Thoracic aorta (tissue), 2 donors: ENCODE measurements around the gene SETDB1. TPM values are rescaled to one million over a fixed set of nuclear protein-coding genes. Genes with fewer than 3 reads are reported as not detected.

Experiments
- ATAC-seq: fragments of 150-250 bp; one replicate; pipeline ENCODE4 v1.8.0; 2017; ENCODE audit warnings: low read depth; ENCODE audit not compliant: insufficient number of reproducible peaks, low FRiP score
- DNase-seq: peaks from one replicate; pipeline ENCODE4 v3.0.0-alpha.2; 2020; ENCODE audit warnings: low spot score
- H3K27ac ChIP-seq, 2 donors: fragments of 200-600 bp; sonication (generic); 1 replicate in 1 of 2; 2 replicates in 1 of 2; pipeline ENCODE4 v1.5.1; 2016; ENCODE audit warnings: mild to moderate bottlenecking in 2 of 2, moderate library complexity in 2 of 2
- H3K27me3 ChIP-seq: fragments of 200-600 bp; sonication (generic); replicated peaks from 2 replicates; pipeline ENCODE4 v1.6.0; 2016; ENCODE audit warnings: mild to moderate bottlenecking; ENCODE audit not compliant: insufficient read depth
- H3K36me3 ChIP-seq: fragments of 200-600 bp; sonication (generic); one replicate; pipeline ENCODE4 v1.5.1; 2016
- H3K4me1 ChIP-seq, 2 donors: fragments of 200-600 bp; sonication (generic); 1 replicate in 1 of 2; 2 replicates in 1 of 2; pipeline versions ENCODE4 v1.5.1 to v1.6.0; 2016; ENCODE audit warnings: low read depth in 2 of 2, mild to moderate bottlenecking in 1 of 2; ENCODE audit not compliant: control insufficient read depth in 1 of 2
- H3K4me3 ChIP-seq: fragments of 200-600 bp; sonication (generic); 2 replicates; pipeline ENCODE4 v1.5.1; 2016; ENCODE audit warnings: mild to moderate bottlenecking
- H3K9me3 ChIP-seq: fragments of 200-600 bp; sonication (generic); 2 replicates; pipeline ENCODE4 v1.5.1; 2016
- total RNA-seq, 2 donors: library from RNA; depleted of rRNA; stranded (reverse); fragments of >200 nt; gene quantifications; one replicate each; pipeline versions ENCODE4 v1.1.0 to v1.2.3, GENCODE V29; 2016
- TF ChIP-seq, protein P1 (sequence below): fragments of 200-600 bp; sonication (generic); IDR thresholded peaks from one replicate; pipeline ENCODE4 v1.5.1; 2019; ENCODE audit warnings: antibody characterized with exemption

SETDB1 gene
- total RNA-seq, 2 donors from 2014 or later = 38.9 to 42.7 TPM

DNA sequence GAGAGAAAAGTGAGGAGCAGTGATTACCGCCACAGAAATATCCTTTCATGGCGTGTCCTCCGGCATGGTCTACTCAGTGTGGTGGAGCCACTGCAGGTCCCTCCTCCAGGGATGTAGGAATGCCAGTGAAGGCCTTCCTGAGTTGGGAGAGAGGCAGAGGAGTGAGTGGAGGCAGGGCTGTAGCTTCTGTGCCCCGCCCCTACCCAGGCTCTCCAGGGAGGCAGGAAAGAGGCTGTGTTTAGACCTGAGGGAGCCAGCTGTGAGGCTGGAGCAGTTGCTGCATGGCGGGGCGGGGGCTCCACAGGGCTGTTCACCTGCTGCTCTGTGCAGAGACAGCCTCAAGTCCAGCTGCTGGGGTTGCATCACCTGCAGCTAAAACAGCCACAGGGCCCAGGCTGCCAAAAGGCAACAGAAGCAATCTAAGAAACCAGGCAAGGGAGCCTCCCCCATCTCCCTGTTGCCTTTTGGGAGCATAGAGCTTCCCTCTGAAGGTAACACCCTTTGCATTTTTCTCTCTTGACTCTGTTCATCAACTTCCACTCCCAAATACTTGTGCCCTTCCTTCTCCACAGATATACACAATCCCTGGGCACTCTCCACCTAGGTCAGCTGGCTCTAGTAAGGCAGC is 55.1 kb downstream of the SETDB1 start:
- H3K27ac ChIP-seq = no peak overlapping the region
- ATAC-seq = no peak
- DNase-seq = no peak
- H3K9me3 ChIP-seq = no peaks in the 10 kb centered on the region
- TF ChIP-seq, protein P1, sequence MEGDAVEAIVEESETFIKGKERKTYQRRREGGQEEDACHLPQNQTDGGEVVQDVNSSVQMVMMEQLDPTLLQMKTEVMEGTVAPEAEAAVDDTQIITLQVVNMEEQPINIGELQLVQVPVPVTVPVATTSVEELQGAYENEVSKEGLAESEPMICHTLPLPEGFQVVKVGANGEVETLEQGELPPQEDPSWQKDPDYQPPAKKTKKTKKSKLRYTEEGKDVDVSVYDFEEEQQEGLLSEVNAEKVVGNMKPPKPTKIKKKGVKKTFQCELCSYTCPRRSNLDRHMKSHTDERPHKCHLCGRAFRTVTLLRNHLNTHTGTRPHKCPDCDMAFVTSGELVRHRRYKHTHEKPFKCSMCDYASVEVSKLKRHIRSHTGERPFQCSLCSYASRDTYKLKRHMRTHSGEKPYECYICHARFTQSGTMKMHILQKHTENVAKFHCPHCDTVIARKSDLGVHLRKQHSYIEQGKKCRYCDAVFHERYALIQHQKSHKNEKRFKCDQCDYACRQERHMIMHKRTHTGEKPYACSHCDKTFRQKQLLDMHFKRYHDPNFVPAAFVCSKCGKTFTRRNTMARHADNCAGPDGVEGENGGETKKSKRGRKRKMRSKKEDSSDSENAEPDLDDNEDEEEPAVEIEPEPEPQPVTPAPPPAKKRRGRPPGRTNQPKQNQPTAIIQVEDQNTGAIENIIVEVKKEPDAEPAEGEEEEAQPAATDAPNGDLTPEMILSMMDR = no peak
- peaks cover 16 to 35% of the 10 kb centered on the region in 2 donors for H3K4me1 ChIP-seq
- no peaks in the 10 kb centered on the region for H3K36me3 ChIP-seq
- H3K27me3 ChIP-seq = no peaks in the 10 kb centered on the region
- no peak overlapping the region for H3K4me3 ChIP-seq

DNA sequence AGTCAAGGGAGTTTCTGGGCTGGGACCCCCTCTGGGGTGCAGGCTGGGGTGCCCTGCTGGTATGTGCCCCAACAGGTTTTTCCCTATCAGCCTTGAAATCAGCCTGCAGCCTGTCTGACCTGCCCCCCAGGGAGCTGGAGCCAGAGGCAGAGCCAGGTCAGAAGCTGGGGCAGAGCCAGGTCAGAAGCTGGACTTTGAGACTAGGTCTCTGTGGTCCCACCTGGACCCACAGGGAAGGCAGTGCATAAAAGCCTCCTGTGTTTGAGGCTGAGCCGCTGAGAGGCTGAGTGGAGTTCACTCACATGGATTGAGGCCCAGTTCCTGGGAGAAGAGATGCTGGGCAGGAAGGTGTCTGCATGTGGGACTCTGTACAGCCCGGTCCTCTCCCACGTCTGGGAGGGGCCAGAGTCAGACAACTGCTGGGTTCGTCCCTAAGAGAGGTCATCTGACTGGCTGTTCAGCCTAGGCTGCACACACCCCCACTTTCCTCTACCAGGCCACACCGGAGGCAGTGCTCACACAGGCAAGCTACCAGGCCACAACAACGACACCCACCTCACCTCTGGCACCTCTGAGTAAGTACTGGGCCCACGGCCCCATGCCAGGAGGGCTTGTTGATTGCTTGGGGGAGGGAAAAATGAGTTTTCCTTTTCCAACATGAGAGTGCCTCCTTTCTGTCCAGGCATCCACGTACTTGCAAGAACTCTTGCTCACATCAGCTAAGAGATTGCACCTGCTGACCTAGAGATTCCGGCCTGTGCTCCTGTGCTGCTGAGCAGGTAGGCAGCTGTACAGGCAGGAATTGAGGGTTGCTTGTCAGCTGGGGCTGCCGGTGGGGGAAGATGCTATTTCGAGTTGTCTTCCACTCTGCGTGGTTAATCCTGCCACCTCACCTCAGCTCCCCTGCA is 55.9 kb downstream of the SETDB1 start, which contains the start of gene ANXA9:
Gene ANXA9 (plus strand): TSS at position 488 of the 908 bp plus-strand sequence. CDS start 814 bp downstream, outside the sequence.
- H3K4me1 ChIP-seq = peaks cover 11 to 27% of the 10 kb centered on the region in 2 donors
- H3K27ac ChIP-seq = no peak within 1 kb of the TSS
- H3K27me3 ChIP-seq = no peaks in the 10 kb centered on the region
- TF ChIP-seq, protein P1 = no peak
- H3K4me3 ChIP-seq = no peak within 1 kb of the TSS
- no peaks in the 10 kb centered on the region for H3K36me3 ChIP-seq
- no peak for DNase-seq
- no peak for ATAC-seq
- no peaks in the 10 kb centered on the region for H3K9me3 ChIP-seq

DNA sequence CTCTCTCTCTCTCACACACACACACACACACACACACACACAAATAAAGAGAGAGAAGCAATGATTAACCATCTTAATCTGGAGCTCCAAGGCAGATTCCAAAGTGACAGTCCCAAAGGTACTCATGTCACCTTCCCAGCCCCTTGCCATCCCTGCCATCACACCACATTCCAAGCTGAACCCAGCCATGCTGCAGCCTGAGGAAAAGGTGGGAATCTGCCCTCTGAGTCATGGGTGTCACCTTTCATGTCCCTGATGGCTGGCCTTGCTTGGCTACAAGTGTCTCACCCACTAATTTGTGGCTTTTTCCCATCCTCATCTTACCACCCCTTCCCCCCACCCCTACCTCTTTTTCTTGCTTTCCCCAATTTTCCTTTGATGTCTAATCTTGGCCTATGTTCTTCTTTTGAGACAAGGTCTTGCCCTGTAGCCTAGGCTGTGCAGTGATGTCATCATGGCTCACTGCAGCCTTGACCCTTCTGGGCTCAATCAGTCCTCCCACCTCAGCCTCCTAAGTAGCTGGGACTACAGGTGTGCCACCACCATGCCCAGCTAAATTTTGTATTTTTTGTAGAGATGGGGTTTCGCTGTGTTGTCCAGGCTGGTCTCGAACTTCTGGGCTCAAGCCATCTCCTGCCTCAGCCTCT is 59.1 kb downstream of the SETDB1 start:
- Histone ChIP-seq H3K36me3 (no peaks in the 10 kb centered on the region), H3K4me3 (no peak overlapping the region), H3K27ac (no peak overlapping the region), H3K4me1 (no peaks in the 10 kb centered on the region), H3K27me3 (no peaks in the 10 kb centered on the region), H3K9me3 (no peaks in the 10 kb centered on the region)
- no peak for DNase-seq
- ATAC-seq = no peak
- TF ChIP-seq, protein P1 = no peak

DNA sequence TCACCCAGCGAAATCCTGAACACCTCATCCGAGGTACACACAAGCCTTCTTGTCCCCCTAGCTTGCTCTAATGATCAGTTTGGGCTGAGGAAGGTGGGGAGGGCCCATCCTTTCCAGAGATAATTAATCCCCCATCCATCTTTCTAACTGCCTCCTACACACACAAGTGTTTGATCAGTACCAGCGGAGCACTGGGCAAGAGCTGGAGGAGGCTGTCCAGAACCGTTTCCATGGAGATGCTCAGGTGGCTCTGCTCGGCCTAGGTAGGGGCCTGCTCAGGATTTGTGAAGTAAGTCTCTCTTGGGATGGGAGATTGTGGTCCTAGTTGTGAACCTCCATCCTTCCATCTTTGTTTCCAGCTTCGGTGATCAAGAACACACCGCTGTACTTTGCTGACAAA is 61.8 kb downstream of the SETDB1 start:
- no peak overlapping the region for H3K4me3 ChIP-seq

More for the DNA sequence above, 61.8 kb downstream of the SETDB1 start:
- no peak overlapping the region for H3K27ac ChIP-seq
- no peak for DNase-seq
- H3K4me1 ChIP-seq = no peaks in the 10 kb centered on the region
- ATAC-seq = no peak
- TF ChIP-seq, protein P1 = no peak
- H3K36me3 ChIP-seq = no peaks in the 10 kb centered on the region
- H3K9me3 ChIP-seq = no peaks in the 10 kb centered on the region
- H3K27me3 ChIP-seq = no peaks in the 10 kb centered on the region
